Pancreas (tissue), 10 donors: ENCODE results near the gene ZMIZ1. TPM values are rescaled to one million over a fixed set of nuclear protein-coding genes. Genes with fewer than 3 reads are reported as not detected.
A peak's percentile ranks its signal among the peaks of the same experiment; 100 is the strongest.

Source experiments
- ATAC-seq, 4 donors: fragments of 200-7000 bp; cut with Tn5 transposase; one replicate each; pipeline versions ENCODE4 v1.8.0 to v1.9.1; 2020; ENCODE audit warnings: mild to moderate bottlenecking in 4 of 4, moderate library complexity in 4 of 4
- DNase-seq, 6 donors: peaks; one replicate each; pipeline ENCODE4 v3.0.0-alpha.2; 2020
- FAIRE-seq: peaks from 2 replicates; lab custom pipeline; 2012; peaks lifted over from hg19 to GRCh38; lab: Jason Lieb, UNC
- H3K27ac ChIP-seq, 4 donors: fragments of 200-600 bp; sonication (generic); 1 replicate in 3 of 4; 2 replicates in 1 of 4; pipeline versions ENCODE4 v1.5.0 to v1.8.0; 2020
- H3K27me3 ChIP-seq, 4 donors: fragments of 200-600 bp; one replicate each; pipeline ENCODE4 v1.8.0; 2021
- H3K36me3 ChIP-seq, 3 donors: fragments of 200-600 bp; sonication (generic) in 1 of 3; one replicate each; pipeline versions ENCODE4 v1.5.0 to v1.8.0; 2020 to 2021
- H3K4me1 ChIP-seq, 3 donors: fragments of 200-600 bp; one replicate each; pipeline ENCODE4 v1.8.0; 2021
- H3K4me3 ChIP-seq, 4 donors: fragments of 200-600 bp; sonication (generic) in 2 of 4; one replicate each; pipeline versions ENCODE4 v1.5.0 to v1.8.0; 2020 to 2021
- H3K9me3 ChIP-seq, 4 donors: fragments of 200-600 bp; one replicate each; pipeline ENCODE4 v1.8.0; 2021
- CTCF ChIP-seq, 4 donors: fragments of 200-600 bp; sonication (generic) in 3 of 4; IDR thresholded peaks; one replicate each; pipeline versions ENCODE4 v1.5.0 to v1.8.0; 2021; ENCODE audit warnings: antibody characterized with exemption in 4 of 4
- WGBS, 2 donors: extraction: QIAGEN DNeasy Blood & Tissue Kit; methylation state at CpG; one replicate each; pipeline ENCODE4 v1.1.7; 2013; 5-methylcytosine and 5-hydroxymethylcytosine counted together
- intact Hi-C, 3 donors: fragments of 100-400 bp; cut with DNase I; formaldehyde crosslinking; loops; one replicate each; pipeline versions ENCODE4 v1.11.1 to v1.14.2; 2022
- polyA plus RNA-seq, 2 donors: library from polyadenylated mRNA; stranded (reverse); fragments of 200-250 nt; gene quantifications; one replicate each; pipeline ENCODE4 v1.2.3, GENCODE V29; 2013
- total RNA-seq, 6 donors: library from RNA; stranded (reverse); fragmentation: NEBNext Ultra II Directional in 4 of 6; extraction: Animal tissue kit (Norgen Biotek cat#: 25700) in 4 of 6; gene quantifications; one replicate each; pipeline versions ENCODE4 v1.2.1 to v1.2.4, GENCODE V29; 2021 to 2023
- donor health status: healthy with polysubstance abuse.
- donor health status: DM: no; HTN: no; CAD: no; lungs with moderate emphysema.
- donor health status: DM: no; HTN: no; CAD: no.
- donor health status: control.
- donor health status: control.
- donor health status: Bipolar disorder and iron deficiency.
- donor health status: DM: yes; HTN: yes; CAD: no.
- donor health status: DM: no; HTN: no; CAD: no.
- donor health status: DM: no; HTN: no; CAD: no.
- donor health status: DM: yes; HTN: yes; CAD: no.

Gene ZMIZ1
- total and polyA plus RNA-seq, 8 donors, result 14.5 to 45.0 (median 21.9) TPM

GRCh38 chr10:79056736-79057391 is 11.9 kb upstream of the ZMIZ1 start:
- 87 to 89% methylated on average over 14 of the region's 14 CpGs for WGBS, 2 donors
- intact Hi-C loops, result loop anchor here in 1 of 3 donors (10.0 kb wide), 1 partner anchor 82 kb away; no protein-coding TSS in a partner anchor
- Histone ChIP-seq H3K4me3 (no peak overlapping the region), H3K27ac (no peak overlapping the region), H3K9me3 (no peaks in the 10 kb centered on the region), H3K27me3 (no peaks in the 10 kb centered on the region), H3K4me1 (peaks cover 33 to 64% (median 41%) of the 10 kb centered on the region in 3 donors), H3K36me3 (no peaks in the 10 kb centered on the region)
- DNase-seq, result peak; percentile 3 to 48 (median 16)
- FAIRE-seq, result no peak
- ATAC-seq, result no peak
- TF ChIP-seq CTCF (IDR thresholded peaks at IDR 0.05), result no peak

- Histone ChIP-seq H3K27ac (peak overlapping the region in 1 of 4 donors; percentile 33), H3K27me3 (no peaks in the 10 kb centered on the region), H3K4me3 (no peak overlapping the region), H3K9me3 (no peaks in the 10 kb centered on the region), H3K4me1 (peaks cover 33 to 60% (median 41%) of the 10 kb centered on the region in 3 donors), H3K36me3 (no peaks in the 10 kb centered on the region)
- ATAC-seq (peak; percentile 9 to 35 (median 17)), DNase-seq (peak; percentile 50 to 66 (median 54)), FAIRE-seq (no peak)
- TF ChIP-seq CTCF (IDR thresholded peaks at IDR 0.05), result no peak
- intact Hi-C loops, result loop anchor here in 1 of 3 donors (10.0 kb wide), 1 partner anchor 83 kb away; no protein-coding TSS in a partner anchor
- WGBS, 2 donors, result 70 to 81% methylated on average over 10 to 12 of the region's 12 CpGs
Measured at GRCh38 chr10:79057481-79058275, 11.1 kb upstream of the ZMIZ1 start.

GRCh38 chr10:79058899-79059841 is 9.6 kb upstream of the ZMIZ1 start:
- peaks cover 33 to 56% (median 41%) of the 10 kb centered on the region in 3 donors for H3K4me1 ChIP-seq
- H3K4me3 ChIP-seq, result peak overlapping the region in 2 of 4 donors; percentile 2 to 4
- FAIRE-seq, result no peak
- TF ChIP-seq CTCF (IDR thresholded peaks at IDR 0.05), result no peak
- H3K9me3 ChIP-seq, result no peaks in the 10 kb centered on the region
- intact Hi-C loops, result loop anchor here in 1 of 3 donors (10.0 kb wide), 1 partner anchor 84 kb away; no protein-coding TSS in a partner anchor
- H3K36me3 ChIP-seq, result no peaks in the 10 kb centered on the region
- H3K27ac ChIP-seq, result peak overlapping the region; percentile 61 to 90 (median 88)
- peak; percentile 68 to 88 (median 84) for DNase-seq
- peak; percentile 81 to 88 (median 88) for ATAC-seq
- WGBS, 2 donors, result 19% methylated on average over 10 of the region's 10 CpGs
- H3K27me3 ChIP-seq, result no peaks in the 10 kb centered on the region

- no peaks in the 10 kb centered on the region for H3K9me3 ChIP-seq
- peak; percentile 66 to 85 (median 80) for ATAC-seq
- intact Hi-C loops, result loop anchor here in 1 of 3 donors (10.0 kb wide), 1 partner anchor 85 kb away; no protein-coding TSS in a partner anchor
- H3K4me1 ChIP-seq, result peaks cover 33 to 49% (median 36%) of the 10 kb centered on the region in 3 donors
- DNase-seq, result peak; percentile 67 to 91 (median 84)
- H3K4me3 ChIP-seq, result peak overlapping the region in 2 of 4 donors; percentile 2 to 4
- peak overlapping the region; percentile 61 to 90 (median 88) for H3K27ac ChIP-seq
- WGBS, 2 donors, result 15 to 16% methylated on average over 11 of the region's 11 CpGs
- H3K36me3 ChIP-seq, result no peaks in the 10 kb centered on the region
- FAIRE-seq, result no peak
- no peaks in the 10 kb centered on the region for H3K27me3 ChIP-seq
- no peak for TF ChIP-seq CTCF (IDR thresholded peaks at IDR 0.05)
Measured at GRCh38 chr10:79059859-79060379, 8.8 kb upstream of the ZMIZ1 start.
